Brain (organoid and tissue), 1 donor: ENCODE results near the gene ADPRM. TPM values are rescaled to one million over a fixed set of nuclear protein-coding genes. Genes with fewer than 3 reads are reported as not detected.

Experiments used
- polyA plus RNA-seq: library from polyadenylated mRNA; stranded (reverse); fragments of 350-450 nt; fragmentation: Illumina TruSeq; extraction: RNeasy Lipid Tissue Mini Kit (QIAGEN cat#74804); gene quantifications from one replicate; pipeline ENCODE4 v1.2.3, GENCODE V29; 2015; ENCODE audit warnings: low read depth, low replicate concordance; ENCODE audit not compliant: insufficient read depth

Gene ADPRM
- polyA plus RNA-seq, 1 donor from 2014 or later: 4.9 TPM

Other genes starting within 250 kb of the ADPRM start
- gene MYH4, start 228.0 kb upstream of the ADPRM start, polyA plus RNA-seq: not detected
- not detected for gene MYH1, start 179.1 kb upstream of the ADPRM start, polyA plus RNA-seq
- gene MYH2, start 147.9 kb upstream of the ADPRM start, polyA plus RNA-seq: not detected
- 0.36 TPM for gene MYH3, start 40.3 kb upstream of the ADPRM start, polyA plus RNA-seq
- 12.0 TPM for gene SCO1, start 61 bp upstream of the ADPRM start, polyA plus RNA-seq
- gene TMEM220, start 32.4 kb downstream of the ADPRM start, polyA plus RNA-seq: 0.54 TPM
- not detected for gene TMEM238L, start 106.5 kb downstream of the ADPRM start, polyA plus RNA-seq
- gene PIRT, start 140.5 kb downstream of the ADPRM start, polyA plus RNA-seq: 1.6 TPM